SK-N-MC (cell line): ENCODE measurements around the gene GPR156.

Experiments
- EZH2 ChIP-seq: fragments of 200-600 bp; sonication (generic); IDR thresholded peaks from one replicate; pipeline ENCODE4 v1.6.1; 2017; ENCODE audit warnings: antibody characterized with exemption
- FOXP2 ChIP-seq: optimal IDR thresholded peaks from 2 replicates; pipeline ENCODE3; 2011; ENCODE audit warnings: mild to moderate bottlenecking, moderate library complexity; ENCODE audit not compliant: insufficient read depth; ENCODE audit errors: extremely low read length, control extremely low read depth
- POLR2AphosphoS5 ChIP-seq: IDR thresholded peaks from 2 replicates; pipeline ENCODE4 v1.6.1; 2012; ENCODE audit warnings: mild to moderate bottlenecking, low read depth, low read length, borderline replicate concordance

GRCh38 chr3:120125992-120126391 is 159.0 kb downstream of the GPR156 start:
- TF ChIP-seq POLR2AphosphoS5 (no peak), FOXP2 (no peak), EZH2 (no peak)
